GM12891 (cell line): ENCODE data around the gene PLCH2.

Experiments
- DNase-seq: peaks from one replicate; pipeline ENCODE4 v3.0.0; 2011; ENCODE audit warnings: low spot score; ENCODE audit not compliant: insufficient read length
- FAIRE-seq: peaks from 2 replicates; lab custom pipeline; 2011; peaks lifted over from hg19 to GRCh38; lab: Jason Lieb, UNC
- PAX5 ChIP-seq: IDR thresholded peaks from 2 replicates; pipeline ENCODE4 v1.6.1; 2011; ENCODE audit warnings: low read length, moderate library complexity, mild to moderate bottlenecking; ENCODE audit not compliant: insufficient read depth, severe bottlenecking
- POLR2A ChIP-seq: IDR thresholded peaks from 2 replicates; pipeline ENCODE4 v1.6.1; 2011; ENCODE audit warnings: low read depth, low read length, control low read depth
- POLR2AphosphoS5 ChIP-seq: IDR thresholded peaks from 2 replicates; pipeline ENCODE4 v1.6.1; 2011; ENCODE audit warnings: low read depth, low read length, control low read depth
- POU2F2 ChIP-seq: IDR thresholded peaks from 2 replicates; pipeline ENCODE4 v1.6.1; 2011; ENCODE audit warnings: low read depth, mild to moderate bottlenecking, control low read depth, low read length, moderate library complexity
- SPI1 ChIP-seq: IDR thresholded peaks from 2 replicates; pipeline ENCODE4 v1.6.1; 2011; ENCODE audit warnings: low read depth, low read length, control low read depth
- TAF1 ChIP-seq: IDR thresholded peaks from 2 replicates; pipeline ENCODE4 v1.6.1; 2011; ENCODE audit warnings: low read depth, low read length, control low read depth

PLCH2 gene

GRCh38 chr1:2446861-2447260 lies 29.2 kb upstream of the PLCH2 start:
- FAIRE-seq (no peak), DNase-seq (no peak)
- TF ChIP-seq POU2F2 (no peak), TAF1 (no peak), SPI1 (no peak), POLR2AphosphoS5 (no peak), PAX5 (no peak), POLR2A (no peak)

- TF ChIP-seq POLR2AphosphoS5, result no peak
- no peak for TF ChIP-seq PAX5
- TF ChIP-seq POU2F2, result no peak
- no peak for TF ChIP-seq POLR2A
- no peak for TF ChIP-seq TAF1
- no peak for TF ChIP-seq SPI1
- DNase-seq (no peak), FAIRE-seq (no peak)
Measured at GRCh38 chr1:2447276-2448097, 28.6 kb upstream of the PLCH2 start.

GRCh38 chr1:2448098-2448445 lies 28.0 kb upstream of the PLCH2 start:
- TF ChIP-seq POLR2A (no peak), TAF1 (no peak), POU2F2 (no peak), POLR2AphosphoS5 (no peak), PAX5 (no peak), SPI1 (no peak)
- no peak for FAIRE-seq
- no peak for DNase-seq

- FAIRE-seq (no peak), DNase-seq (no peak)
- TF ChIP-seq POLR2AphosphoS5 (no peak), SPI1 (no peak), POLR2A (no peak), TAF1 (no peak), POU2F2 (no peak), PAX5 (no peak)
Measured at GRCh38 chr1:2449636-2450454, 26.2 kb upstream of the PLCH2 start.

- DNase-seq (no peak), FAIRE-seq (no peak)
- TF ChIP-seq SPI1 (no peak), TAF1 (no peak), POLR2A (no peak), POLR2AphosphoS5 (no peak), PAX5 (no peak), POU2F2 (no peak)
Measured at GRCh38 chr1:2451741-2452140, 24.3 kb upstream of the PLCH2 start.

GRCh38 chr1:2452201-2452931 lies 23.7 kb upstream of the PLCH2 start:
- FAIRE-seq (no peak), DNase-seq (no peak)
- TF ChIP-seq POLR2A (no peak), SPI1 (no peak), TAF1 (no peak), POU2F2 (no peak), PAX5 (no peak), POLR2AphosphoS5 (no peak)

GRCh38 chr1:2452932-2453315 lies 23.2 kb upstream of the PLCH2 start:
- FAIRE-seq (no peak), DNase-seq (no peak)
- TF ChIP-seq POLR2AphosphoS5, result no peak

- TF ChIP-seq SPI1 (no peak), PAX5 (no peak), POLR2A (no peak), TAF1 (no peak)
- DNase-seq (no peak), FAIRE-seq (no peak)
Measured at GRCh38 chr1:2454227-2454626, 21.9 kb upstream of the PLCH2 start.

- FAIRE-seq (no peak), DNase-seq (no peak)
- TF ChIP-seq TAF1, result no peak
- TF ChIP-seq PAX5, result no peak
- no peak for TF ChIP-seq POLR2AphosphoS5
- no peak for TF ChIP-seq POLR2A
- no peak for TF ChIP-seq POU2F2
- TF ChIP-seq SPI1, result no peak
Measured at GRCh38 chr1:2455757-2456156, 20.3 kb upstream of the PLCH2 start.
